K562 (cell line): ENCODE data around the gene UMAD1. TPM values are rescaled to one million over a fixed set of nuclear protein-coding genes. Genes with fewer than 3 reads are reported as not detected.

Experiments used
- ATAC-seq: fragments of 200-7000 bp; cut with Tn5 transposase; 3 replicates; pipeline ENCODE4 v1.9.1; 2020; ENCODE audit warnings: moderate library complexity
- BruUV-seq: library from RNA; stranded (reverse); fragments of 400-500 nt; replicated peaks from 2 replicates; lab custom pipeline; 2021; lab: Mats Ljungman, UMichigan
- CTCF ChIA-PET: fragments of 300-600 bp; formaldehyde crosslinking; extraction: SDS; loops from one replicate; lab custom pipeline; 2021; ENCODE audit warnings: low intra/inter-chr PET ratio; lab: Yijun Ruan, JAX
- POLR2A ChIA-PET: fragments of 300-600, 350-650 bp; sonication (Branson Sonifier 250); formaldehyde crosslinking; extraction: SDS; loops from one replicate; lab custom pipeline; 2021; ENCODE audit warnings: antibody characterized with exemption, inconsistent platforms; lab: Yijun Ruan, JAX
- DNase-seq, 4 experiments: peaks; one replicate each; pipeline versions ENCODE4 v3.0.0 to v3.0.0-alpha.2; 2011 to 2018; ENCODE audit warnings: low spot score in 3 of 4, mixed read lengths in 3 of 4; ENCODE audit errors: extremely low read depth in 1 of 4
- FAIRE-seq: peaks from 2 replicates; lab custom pipeline; 2011; peaks lifted over from hg19 to GRCh38; lab: Jason Lieb, UNC
- H2AFZ ChIP-seq: 2 replicates; pipeline ENCODE4 v1.6.0; 2011; ENCODE audit warnings: low read depth, low read length, control low read depth, inconsistent platforms
- H3K27ac ChIP-seq: fragments of 200-600 bp; 3 replicates; pipeline ENCODE4 v1.8.0; 2011; ENCODE audit warnings: low read depth, mild to moderate bottlenecking, control low read depth, inconsistent platforms, low read length, moderate library complexity, mixed read lengths; ENCODE audit errors: extremely low read depth
- H3K27me3 ChIP-seq, 2 experiments: fragments of 300-600 bp in 1 of 2; 2 replicates in 1 of 2; 3 replicates in 1 of 2; pipeline versions ENCODE4 v1.6.0 to v1.8.0; 2011; ENCODE audit warnings: inconsistent platforms in 2 of 2, low read length in 2 of 2, mild to moderate bottlenecking in 1 of 2, mixed read lengths in 1 of 2, moderate library complexity in 1 of 2; ENCODE audit not compliant: control insufficient read depth in 2 of 2, insufficient read depth in 2 of 2
- H3K36me3 ChIP-seq: fragments of 300-600 bp; 3 replicates; pipeline ENCODE4 v1.8.0; 2011; ENCODE audit warnings: mild to moderate bottlenecking, low read length, inconsistent platforms; ENCODE audit not compliant: control insufficient read depth, insufficient read depth
- H3K4me1 ChIP-seq, 2 experiments: fragments of 200-600 bp in 1 of 2; replicated peaks in 1 of 2; 2 replicates in 1 of 2; 3 replicates in 1 of 2; pipeline versions ENCODE4 v1.5.1 to v1.8.0; 2011; ENCODE audit warnings: inconsistent platforms in 2 of 2, low read length in 2 of 2, mild to moderate bottlenecking in 1 of 2, mixed read lengths in 1 of 2, moderate library complexity in 1 of 2; ENCODE audit not compliant: control insufficient read depth in 2 of 2, insufficient read depth in 2 of 2
- H3K4me2 ChIP-seq: 2 replicates; pipeline ENCODE4 v1.6.1; 2011; ENCODE audit warnings: low read length, control low read depth, inconsistent platforms, mixed read lengths; ENCODE audit not compliant: insufficient read depth
- H3K4me3 ChIP-seq: fragments of 200-600 bp; sonication (generic), shearing (Covaris generic); 2 replicates; pipeline ENCODE4 v1.5.1; 2016; ENCODE audit warnings: control low read depth, inconsistent platforms
- H3K79me2 ChIP-seq: fragments of 200-600 bp; 3 replicates; pipeline ENCODE4 v1.8.0; 2011; ENCODE audit warnings: low read length, inconsistent platforms; ENCODE audit not compliant: control insufficient read depth, insufficient read depth
- H3K9ac ChIP-seq, 2 experiments: 2 replicates each; pipeline versions ENCODE4 v1.6.0 to v1.6.1; 2011; ENCODE audit warnings: low read depth in 2 of 2, low read length in 2 of 2, control low read depth in 1 of 2, inconsistent platforms in 1 of 2, mild to moderate bottlenecking in 1 of 2, mixed read lengths in 1 of 2; ENCODE audit not compliant: insufficient read depth in 1 of 2
- H3K9me1 ChIP-seq: one replicate; pipeline ENCODE4 v1.6.0; 2011; ENCODE audit warnings: inconsistent platforms, mild to moderate bottlenecking, low read length, moderate library complexity; ENCODE audit not compliant: control insufficient read depth, insufficient read depth
- H3K9me3 ChIP-seq: replicated peaks from 2 replicates; pipeline ENCODE4 v1.5.1; 2011; ENCODE audit warnings: low read depth, low read length, inconsistent platforms; ENCODE audit not compliant: control insufficient read depth, insufficient read depth
- H4K20me1 ChIP-seq: replicated peaks from 2 replicates; pipeline ENCODE4 v1.6.1; 2011; ENCODE audit warnings: low read length, inconsistent platforms, mixed read lengths; ENCODE audit not compliant: control insufficient read depth, insufficient read depth
- CEBPZ ChIP-seq: fragments of 150-350 bp; IDR thresholded peaks from 2 replicates; pipeline ENCODE4 v1.6.1; 2014; ENCODE audit warnings: low read depth, mild to moderate bottlenecking, low read length, borderline replicate concordance
- DMBX1 ChIP-seq: fragments of 250-450 bp; sonication (Bioruptor Pico); IDR thresholded peaks from 2 replicates; pipeline ENCODE4 v1.8.0; 2022; ENCODE audit warnings: inconsistent platforms, mild to moderate bottlenecking, moderate library complexity, borderline replicate concordance
- EHMT2 ChIP-seq: fragments of 450-650 bp; IDR thresholded peaks from 2 replicates; pipeline ENCODE4 v1.6.1; 2018; ENCODE audit warnings: antibody characterized with exemption
- FIP1L1 ChIP-seq: fragments of 200-400 bp; formaldehyde crosslinking; IDR thresholded peaks from 2 replicates; pipeline ENCODE4 v1.6.1; 2018; ENCODE audit warnings: mild to moderate bottlenecking, low read depth, low read length; ENCODE audit not compliant: poor library complexity, severe bottlenecking
- HEY1 ChIP-seq: fragments of 250-450 bp; sonication (Bioruptor Pico); IDR thresholded peaks from 2 replicates; pipeline ENCODE4 v1.5.0; 2020; ENCODE audit warnings: mild to moderate bottlenecking, moderate library complexity, borderline replicate concordance
- KLF13 ChIP-seq: fragments of 450-650 bp; IDR thresholded peaks from 2 replicates; pipeline ENCODE4 v1.6.1; 2016; ENCODE audit warnings: missing genetic modification characterization, low read depth, mild to moderate bottlenecking, missing compliant biosample characterization, moderate library complexity, borderline replicate concordance
- KLF16 ChIP-seq: IDR thresholded peaks from 2 replicates; pipeline ENCODE4 v1.6.1; 2016; ENCODE audit warnings: antibody characterized with exemption
- MAFG ChIP-seq: fragments of 450-650 bp; conservative IDR thresholded peaks from 2 replicates; pipeline ENCODE4 v1.6.1; 2016; ENCODE audit warnings: missing genetic modification characterization, missing compliant biosample characterization
- RBM17 ChIP-seq: fragments of 200-400 bp; formaldehyde crosslinking; IDR thresholded peaks from 2 replicates; pipeline ENCODE4 v1.6.1; 2017; ENCODE audit warnings: low read depth, mild to moderate bottlenecking, low read length, borderline replicate concordance
- SMC3 ChIP-seq: conservative IDR thresholded peaks from 2 replicates; pipeline ENCODE4 v1.6.1; 2011; ENCODE audit warnings: low read depth, low read length, improper control_type of control experiment; ENCODE audit not compliant: insufficient read depth
- WGBS: fragments of 100-300 bp; shearing (Covaris generic); methylation state at CpG from one replicate; pipeline ENCODE4 v1.1.6; 2016; ENCODE audit warnings: low coverage, mixed read lengths; ENCODE audit not compliant: insufficient coverage; ENCODE audit errors: missing lambda C conversion rate; 5-methylcytosine and 5-hydroxymethylcytosine counted together
- in situ Hi-C: fragments of 300-500 bp; cut with MboI; formaldehyde crosslinking; loops from 4 replicates; pipeline ENCODE4 v1.15.0; 2018; ENCODE audit warnings: inconsistent platforms, mixed read lengths
- intact Hi-C: fragments of 100-400 bp; cut with micrococcal nuclease; formaldehyde crosslinking; loops from 2 replicates; pipeline ENCODE4 v1.14.2; 2022
- polyA plus RNA-seq, 8 experiments: library from polyadenylated mRNA; depleted of rRNA in 4 of 8; stranded (reverse) in 5 of 8; unstranded in 3 of 8; fragments of >200 nt; fragmentation: Nextera tagmentation in 2 of 8; fragmentation: Illumina TruSeq in 1 of 8; extraction: Ambion mirVana in 2 of 8; extraction: Trizol in 1 of 8; gene quantifications; 2 replicates each; pipeline versions ENCODE4 v1.2.1 to v1.2.3, GENCODE V29; 2011 to 2014; ENCODE audit warnings: inconsistent platforms in 1 of 8, missing spikeins in 1 of 8
- total RNA-seq, 7 experiments: library from RNA; depleted of rRNA in 6 of 7; stranded (reverse); fragments of >200 nt in 6 of 7; fragmentation: Illumina TruSeq in 2 of 7; extraction: Trizol in 2 of 7; gene quantifications; 2 replicates each; pipeline versions ENCODE4 v1.2.1 to v1.2.3, GENCODE V29; 2011 to 2021; ENCODE audit warnings: low replicate concordance in 1 of 7

Gene UMAD1
- total and polyA plus RNA-seq, 9 of the 15 experiments (the other 6 are each of a cell fraction or from before 2014, with no cell fraction given), result 9.0 to 26.7 (median 13.3) TPM

- H3K36me3 ChIP-seq, result no peaks in the 10 kb centered on the region
These were observed 202.7 kb downstream of the UMAD1 start for GRCh38 chr7:7843240-7843639.

GRCh38 chr7:7843972-7844371, 203.4 kb downstream of the UMAD1 start:
- 45% methylated on average over 5 of the region's 5 CpGs for WGBS
- H3K27me3 ChIP-seq, result no peaks in the 10 kb centered on the region
- intact Hi-C loops, result no loop called here
- H3K79me2 ChIP-seq, result no peaks in the 10 kb centered on the region
- no peaks in the 10 kb centered on the region for H3K9me1 ChIP-seq
- H3K4me3 ChIP-seq, result no peak overlapping the region
- TF ChIP-seq CEBPZ (no peak), FIP1L1 (no peak), SMC3 (no peak), DMBX1 (no peak)
- H3K4me1 ChIP-seq, result no peaks in the 10 kb centered on the region
- no peaks in the 10 kb centered on the region for H4K20me1 ChIP-seq
- no peak overlapping the region for H3K9ac ChIP-seq
- H3K4me2 ChIP-seq, result no peak overlapping the region
- H2AFZ ChIP-seq, result no peak overlapping the region
- in situ Hi-C loops, result no loop called here
- FAIRE-seq (no peak), ATAC-seq (no peak), DNase-seq (no peak)
- H3K36me3 ChIP-seq, result no peaks in the 10 kb centered on the region
- ChIA-PET POLR2A (no interaction called here), CTCF (no interaction called here)
- BruUV-seq, result no TSS peak
- H3K27ac ChIP-seq, result no peak overlapping the region
- H3K9me3 ChIP-seq, result no peaks in the 10 kb centered on the region

More at GRCh38 chr7:7843240-7843639, 202.7 kb downstream of the UMAD1 start:
- no peak for TF ChIP-seq RBM17
- TF ChIP-seq MAFG (tag), result no peak
- no peak for TF ChIP-seq KLF13 (tag)
- TF ChIP-seq HEY1 (CRISPR knock-in tag), result no peak
- TF ChIP-seq KLF16, result no peak
- no peak for TF ChIP-seq EHMT2
- TF ChIP-seq, all 486 proteins: peak for 0
- POLR2A ChIA-PET, result no interaction called here
- intact Hi-C loops, result no loop called here
- in situ Hi-C loops, result no loop called here
- Histone ChIP-seq H3K27ac (no peak overlapping the region), H2AFZ (no peak overlapping the region), H3K9me3 (no peaks in the 10 kb centered on the region), H3K4me2 (no peak overlapping the region), H3K9ac (no peak overlapping the region), H3K27me3 (no peaks in the 10 kb centered on the region), H3K9me1 (no peaks in the 10 kb centered on the region), H4K20me1 (no peaks in the 10 kb centered on the region), H3K4me3 (no peak overlapping the region), H3K4me1 (no peaks in the 10 kb centered on the region), H3K79me2 (no peaks in the 10 kb centered on the region)
- CTCF ChIA-PET, result no interaction called here
- no TSS peak for BruUV-seq
- no peak for FAIRE-seq
- 17% methylated on average over 5 of the region's 5 CpGs for WGBS
- ATAC-seq, result no peak
- no peak for DNase-seq
